ENCODE results near the gene RAB34.

Gene RAB34, protein sequence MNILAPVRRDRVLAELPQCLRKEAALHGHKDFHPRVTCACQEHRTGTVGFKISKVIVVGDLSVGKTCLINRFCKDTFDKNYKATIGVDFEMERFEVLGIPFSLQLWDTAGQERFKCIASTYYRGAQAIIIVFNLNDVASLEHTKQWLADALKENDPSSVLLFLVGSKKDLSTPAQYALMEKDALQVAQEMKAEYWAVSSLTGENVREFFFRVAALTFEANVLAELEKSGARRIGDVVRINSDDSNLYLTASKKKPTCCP

DNA sequence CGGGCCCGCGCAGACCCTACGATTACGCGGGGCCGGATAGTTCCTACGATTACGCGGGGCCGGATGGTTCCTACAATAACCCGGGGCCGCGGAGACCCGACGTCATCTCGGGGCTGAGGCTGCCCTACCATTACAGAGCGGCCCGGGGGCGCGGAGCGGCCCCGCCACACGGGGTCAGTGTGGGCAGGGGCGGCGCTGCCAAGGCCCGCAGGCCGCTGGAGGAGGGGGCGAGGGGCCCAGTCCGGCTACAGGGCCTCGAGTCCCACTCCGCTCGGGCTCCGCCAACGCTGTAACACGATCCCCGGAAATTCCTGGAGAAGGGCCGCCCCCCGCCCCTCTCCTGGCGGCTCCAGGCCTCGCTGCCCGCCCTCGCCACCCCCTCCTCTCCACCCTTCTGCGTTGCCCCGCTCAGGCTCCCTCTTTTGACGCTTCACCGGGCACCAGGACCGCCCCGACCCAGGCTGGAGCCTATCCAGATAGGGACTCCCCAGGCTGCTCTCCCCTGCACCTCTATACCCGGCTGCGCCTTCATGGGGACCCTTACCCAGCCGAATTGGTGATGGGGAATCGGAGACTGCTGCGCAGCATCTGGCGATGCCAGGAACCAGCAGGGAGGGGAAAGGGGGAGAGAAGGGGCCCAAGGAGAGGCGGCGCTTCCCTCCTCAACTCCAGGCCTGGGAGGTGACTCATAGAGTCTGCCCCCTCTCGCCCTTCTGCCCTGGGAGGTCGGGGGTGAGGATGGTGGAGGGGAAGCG lies at the start of gene RAB34:
RAB34 (minus strand) TSS at position 291 of the 755 bp plus-strand sequence. CDS start 602 bp downstream, outside the sequence.
- DNase-seq = no peak

DNA sequence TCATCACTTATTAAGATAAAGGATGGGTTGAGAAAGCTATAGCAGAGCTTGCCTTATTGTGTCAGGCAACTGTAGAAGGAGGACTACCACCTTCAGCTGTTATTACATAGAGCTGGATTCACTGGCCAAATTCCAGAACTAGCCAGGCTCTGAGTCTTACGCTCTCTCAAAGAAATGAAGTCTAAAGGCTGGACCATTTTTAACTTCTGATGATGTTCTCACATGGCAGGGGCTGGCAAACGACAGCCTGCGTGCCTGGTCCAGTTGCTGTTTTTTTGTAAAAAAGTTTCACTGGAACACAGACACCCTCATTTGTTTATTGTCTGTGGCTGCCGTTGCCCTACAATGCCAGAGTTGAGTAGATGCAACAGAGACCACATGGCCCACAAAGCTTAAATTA lies 47.4 kb upstream of the RAB34 start:
- no peak for DNase-seq

DNA sequence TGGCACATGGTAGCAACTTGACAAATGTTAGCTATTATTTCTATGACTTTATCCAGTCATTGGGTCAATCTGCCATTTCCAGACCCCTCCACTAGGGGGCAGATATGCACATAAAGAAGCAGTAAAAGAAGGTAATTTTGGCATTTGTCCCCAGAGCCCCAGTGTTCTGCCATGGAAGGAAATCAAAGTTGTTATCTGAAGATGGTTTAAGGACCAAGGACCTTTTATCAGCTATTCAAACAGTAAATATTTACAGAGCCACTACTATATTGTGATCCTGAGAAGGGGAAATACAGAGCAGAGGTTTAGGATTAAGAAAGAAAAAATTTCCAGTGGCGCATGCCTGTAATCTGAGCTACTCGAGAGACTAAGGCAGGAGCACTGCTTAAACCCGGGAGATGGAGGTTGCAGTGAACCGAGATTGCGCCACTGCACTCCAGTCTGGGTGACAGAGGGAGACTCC lies 46.2 kb upstream of the RAB34 start:
- peak; percentile 79 for DNase-seq

DNA sequence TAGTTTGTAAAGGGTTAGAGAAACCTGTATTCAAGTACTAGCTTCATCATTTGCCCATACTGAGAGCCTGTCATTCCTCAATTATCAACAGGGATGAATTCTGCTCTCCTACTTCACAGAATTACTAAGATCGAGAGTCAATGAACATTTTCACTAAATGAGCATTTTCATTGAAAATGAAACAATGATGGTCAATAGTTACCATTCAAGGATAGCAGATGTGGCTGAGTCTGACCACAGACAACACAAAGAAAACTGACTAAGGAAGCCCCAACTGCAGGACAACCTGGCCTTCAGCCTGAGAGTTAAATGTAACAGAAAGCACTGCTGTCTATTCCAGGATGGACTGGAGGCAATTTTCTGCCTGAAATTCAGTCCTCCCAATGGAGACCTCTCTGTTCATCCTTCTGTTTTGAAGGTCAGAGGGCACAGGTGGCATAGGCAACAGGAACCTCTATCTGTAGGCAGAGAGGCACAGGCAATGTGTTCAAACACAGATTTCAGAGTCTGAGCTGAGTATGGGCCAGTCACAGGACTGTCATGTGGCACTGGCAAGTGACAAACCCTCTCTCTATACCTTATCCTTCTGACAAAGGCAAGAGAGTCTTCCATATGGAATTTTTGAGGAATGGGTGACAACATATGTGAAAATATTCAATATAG lies 45.6 kb upstream of the RAB34 start:
- no peak for DNase-seq

DNA sequence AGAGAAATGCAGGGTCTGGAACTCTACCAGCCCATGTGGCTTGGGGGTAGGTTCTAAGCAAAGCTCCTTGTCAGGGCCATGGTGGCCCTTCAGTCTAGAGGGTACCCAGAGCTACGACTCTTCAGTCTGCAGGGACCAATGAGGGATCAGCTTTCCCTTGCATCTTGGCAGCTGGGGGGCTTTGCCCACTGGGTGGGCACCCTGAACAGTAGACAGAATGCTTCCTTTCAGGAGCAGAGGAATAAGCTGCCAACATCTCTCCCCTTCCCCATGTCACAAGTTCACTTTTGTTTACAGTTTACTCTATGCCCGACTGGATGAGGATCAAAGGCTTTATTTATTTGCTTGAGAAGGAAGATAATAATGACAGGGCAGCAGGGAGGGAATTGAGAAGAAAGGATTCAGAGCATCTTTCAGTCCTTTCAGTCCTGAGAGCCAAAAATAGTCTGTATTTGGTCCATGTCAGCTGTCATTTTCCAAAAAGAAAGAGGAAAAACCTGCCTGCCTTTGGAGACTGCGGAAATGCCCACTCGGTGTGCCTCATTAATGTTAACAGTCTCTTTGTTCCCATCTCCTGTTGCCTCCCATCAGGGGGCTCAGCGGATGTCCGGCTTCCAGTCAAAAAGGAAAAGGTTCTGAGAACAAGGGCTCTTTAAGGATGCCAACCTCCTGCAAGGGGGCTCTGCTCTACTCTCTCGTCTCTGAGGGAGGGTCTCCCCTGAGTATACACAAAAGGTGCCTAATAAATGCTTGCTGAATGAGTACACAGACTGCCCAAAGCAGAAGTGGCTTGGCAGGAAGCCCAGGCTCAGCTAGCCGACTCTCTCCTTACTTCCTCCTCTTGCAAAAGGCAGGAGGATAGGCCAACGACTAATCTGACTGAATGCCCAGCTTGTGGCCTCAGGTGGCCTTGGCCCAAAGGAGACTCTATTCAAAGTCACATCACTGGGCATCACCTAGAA lies 43.2 kb upstream of the RAB34 start:
- DNase-seq = no peak

DNA sequence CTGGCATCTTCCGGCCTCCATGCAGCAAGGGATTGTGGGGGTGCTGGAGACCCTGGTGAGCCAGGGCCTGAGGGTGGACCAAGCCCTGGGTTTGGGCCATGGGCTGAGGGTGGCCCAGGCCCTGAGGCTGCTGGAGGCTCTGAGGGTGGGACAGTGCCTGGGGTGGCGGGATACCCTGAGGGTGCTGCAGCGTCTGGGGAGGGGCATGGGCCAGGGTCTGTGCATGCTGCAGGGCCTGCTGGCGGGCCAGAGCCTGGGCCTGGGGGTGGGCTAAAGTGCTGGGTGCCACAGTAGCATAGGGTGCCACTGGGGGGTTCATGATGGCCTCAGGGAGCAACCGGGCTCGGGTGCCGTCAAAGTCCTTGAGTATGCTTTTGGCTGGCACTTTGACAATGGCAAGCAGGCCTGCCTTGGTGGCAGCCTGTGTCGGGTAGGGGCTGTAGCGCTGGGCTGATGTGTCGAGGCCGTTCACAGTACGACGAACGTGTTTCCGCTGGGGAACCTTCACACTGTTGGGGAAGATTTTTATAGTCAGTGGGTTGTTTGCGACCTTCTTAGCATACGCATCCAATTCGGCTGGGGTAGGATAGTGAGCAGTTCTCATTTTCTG lies 41.7 kb upstream of the RAB34 start:
- DNase-seq = no peak

DNA sequence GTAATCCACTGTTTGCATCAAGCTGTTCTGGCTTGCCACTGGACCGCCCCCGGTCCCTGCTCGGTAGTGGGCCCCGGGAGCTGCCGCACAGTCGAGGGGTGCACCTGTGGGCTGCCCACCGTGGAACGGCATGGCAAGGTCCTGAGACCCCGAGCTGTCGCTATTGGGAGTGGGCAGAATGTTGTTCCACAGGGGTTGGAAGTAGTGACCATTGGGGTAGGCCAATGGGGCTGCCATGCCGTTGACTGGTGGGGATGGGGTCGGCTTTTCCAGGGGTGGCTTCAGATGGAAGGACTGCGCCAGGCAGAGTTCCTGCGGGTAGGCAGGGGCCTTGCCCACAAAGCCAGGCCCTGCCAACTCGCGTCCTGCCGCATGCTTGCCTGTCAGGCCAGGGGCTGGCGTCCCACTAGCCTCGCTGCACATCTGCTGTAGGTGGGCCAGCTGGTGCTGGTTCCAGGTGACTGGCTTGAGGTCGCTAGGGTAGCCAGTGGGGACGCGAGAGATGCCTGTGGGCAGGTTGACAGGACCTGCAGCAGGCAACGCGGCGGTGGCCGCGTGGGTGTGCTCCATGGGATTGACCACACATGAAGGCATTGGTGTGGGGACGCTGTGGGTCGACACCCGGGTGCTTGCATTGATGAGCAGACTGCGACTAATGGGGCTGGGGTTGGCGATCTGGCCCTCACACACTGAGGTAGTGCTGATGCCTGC lies 40.9 kb upstream of the RAB34 start:
- no peak for DNase-seq

DNA sequence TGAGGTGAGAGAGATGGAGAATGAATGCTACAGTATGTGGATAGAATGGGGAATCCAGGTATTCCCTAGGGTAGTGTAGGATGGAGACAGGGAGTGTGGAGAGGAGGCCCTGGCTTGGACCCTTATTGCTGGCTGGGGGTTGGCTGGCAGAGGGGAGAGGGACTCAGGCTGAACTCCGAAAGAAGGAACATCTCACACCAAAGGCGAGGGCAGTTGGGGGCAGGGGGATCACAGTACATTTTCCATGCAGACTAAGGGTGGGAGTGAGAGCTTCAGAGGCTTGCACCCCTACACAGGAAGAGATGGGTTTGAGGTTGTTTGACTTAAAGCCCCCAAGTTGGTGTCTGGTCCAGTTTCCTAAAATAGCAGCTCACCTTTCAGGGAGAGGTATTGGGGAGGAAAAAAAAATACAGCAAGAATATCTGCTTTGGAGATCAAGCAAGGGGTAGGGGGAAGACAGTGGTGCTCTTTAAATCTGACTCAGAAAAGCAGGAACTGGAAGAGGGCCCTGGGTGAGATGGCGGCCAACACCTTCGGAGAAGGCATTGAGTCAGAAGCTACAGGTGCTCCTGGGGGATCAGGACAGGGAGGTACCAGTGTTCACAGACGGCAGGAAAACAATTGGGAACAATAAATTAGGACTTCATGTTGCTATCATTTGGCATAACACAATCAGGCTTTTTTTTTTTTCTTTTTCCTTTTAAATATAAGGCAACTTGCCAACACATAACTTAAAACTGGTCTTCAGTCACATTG lies 38.6 kb upstream of the RAB34 start:
- no peak for DNase-seq

DNA sequence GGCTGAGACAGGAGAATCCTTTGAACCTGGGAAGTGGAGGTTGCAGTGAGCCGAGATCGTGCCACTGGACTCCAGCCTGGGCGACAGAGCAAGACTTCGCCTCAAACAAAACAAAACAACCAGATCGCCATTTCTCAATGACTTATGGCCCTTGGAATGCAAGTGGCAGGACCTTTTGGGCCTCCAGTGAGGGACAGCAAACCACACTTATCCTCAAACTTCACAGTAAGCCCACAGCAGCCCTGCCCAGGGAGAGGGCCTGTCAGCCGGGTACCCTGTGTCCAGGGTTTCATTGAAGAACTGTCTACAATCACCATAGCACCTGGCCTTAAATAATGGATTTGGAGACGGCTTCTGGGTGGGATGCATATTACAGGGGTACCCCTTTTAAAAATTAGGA lies 37.8 kb upstream of the RAB34 start:
- no peak for DNase-seq

DNA sequence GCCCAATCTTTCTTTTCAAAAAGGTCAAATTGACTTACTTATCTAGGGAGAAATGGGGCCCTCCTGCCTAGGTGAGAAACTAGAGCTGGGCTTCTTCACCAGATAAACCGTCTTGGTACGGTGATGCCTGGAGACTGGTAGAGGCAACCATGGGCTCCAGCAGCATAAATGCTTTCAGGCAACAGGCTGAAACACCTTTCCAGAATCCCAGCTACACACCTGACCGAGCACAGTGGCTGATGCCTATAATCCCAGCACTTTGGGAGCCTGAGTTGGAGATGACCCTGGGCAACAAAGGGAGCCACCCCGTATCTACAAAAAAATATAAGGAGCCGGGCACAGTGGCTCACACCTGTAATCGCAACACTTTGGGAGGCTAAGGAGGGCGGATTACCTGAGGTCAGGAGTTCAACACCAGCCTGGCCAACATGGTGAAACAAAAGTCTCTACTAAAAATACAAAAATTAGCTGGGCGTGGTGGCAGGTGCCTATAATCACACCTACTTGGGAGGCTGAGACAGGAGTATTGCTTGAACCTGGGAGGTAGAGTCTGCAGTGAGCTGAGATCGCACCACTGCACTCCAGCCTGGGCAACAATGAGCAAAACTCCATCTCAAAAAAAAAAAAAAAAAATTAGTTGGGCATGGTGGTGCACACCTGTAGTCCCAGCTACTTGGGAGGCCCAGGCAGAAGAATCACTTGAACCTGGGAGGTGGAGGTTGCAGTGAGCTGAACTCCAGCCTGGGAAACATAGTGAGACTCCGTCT lies 34.1 kb upstream of the RAB34 start:
- DNase-seq = no peak

DNA sequence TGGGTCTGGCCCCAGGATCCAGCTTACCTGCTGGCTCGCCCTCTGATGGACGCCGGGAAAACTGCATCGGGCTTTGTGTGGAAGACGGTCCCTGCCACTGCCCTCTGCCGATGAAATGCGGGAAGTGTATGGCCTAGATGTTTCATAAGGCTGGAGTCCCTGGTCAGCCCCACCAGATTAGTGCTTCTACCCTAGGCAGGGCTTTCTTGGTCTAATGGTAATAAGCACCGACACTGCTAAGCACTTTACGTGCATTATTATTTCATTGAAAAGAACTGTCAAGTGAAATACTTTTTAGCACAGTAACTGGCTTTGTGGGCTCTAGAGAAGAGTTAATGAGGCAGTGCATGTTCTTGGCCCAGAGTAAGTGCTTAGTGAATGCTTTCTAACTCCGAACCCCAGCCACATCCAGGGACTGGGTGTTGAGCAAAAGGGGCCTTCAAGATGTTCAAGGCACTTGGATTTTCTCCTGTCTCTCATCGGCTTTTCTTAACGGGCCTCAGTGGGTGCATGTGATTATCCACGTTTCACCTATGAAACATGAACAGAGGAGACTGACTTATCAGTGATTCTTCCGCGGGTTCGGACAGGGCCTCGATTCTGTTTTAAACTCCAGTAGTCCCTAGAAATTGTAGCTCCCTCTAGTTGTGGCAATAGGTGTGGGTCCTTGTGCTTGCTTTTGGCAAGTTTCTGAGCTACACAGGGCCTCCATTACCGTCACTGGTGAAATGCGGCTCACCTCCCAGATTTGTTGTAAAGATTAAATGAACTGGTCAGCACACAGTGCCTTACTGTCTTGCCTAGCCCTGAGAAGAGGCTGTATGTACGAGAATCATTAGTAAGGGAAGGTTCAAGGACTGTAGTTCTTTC lies 32.7 kb upstream of the RAB34 start:
- peak; percentile 83 for DNase-seq

DNA sequence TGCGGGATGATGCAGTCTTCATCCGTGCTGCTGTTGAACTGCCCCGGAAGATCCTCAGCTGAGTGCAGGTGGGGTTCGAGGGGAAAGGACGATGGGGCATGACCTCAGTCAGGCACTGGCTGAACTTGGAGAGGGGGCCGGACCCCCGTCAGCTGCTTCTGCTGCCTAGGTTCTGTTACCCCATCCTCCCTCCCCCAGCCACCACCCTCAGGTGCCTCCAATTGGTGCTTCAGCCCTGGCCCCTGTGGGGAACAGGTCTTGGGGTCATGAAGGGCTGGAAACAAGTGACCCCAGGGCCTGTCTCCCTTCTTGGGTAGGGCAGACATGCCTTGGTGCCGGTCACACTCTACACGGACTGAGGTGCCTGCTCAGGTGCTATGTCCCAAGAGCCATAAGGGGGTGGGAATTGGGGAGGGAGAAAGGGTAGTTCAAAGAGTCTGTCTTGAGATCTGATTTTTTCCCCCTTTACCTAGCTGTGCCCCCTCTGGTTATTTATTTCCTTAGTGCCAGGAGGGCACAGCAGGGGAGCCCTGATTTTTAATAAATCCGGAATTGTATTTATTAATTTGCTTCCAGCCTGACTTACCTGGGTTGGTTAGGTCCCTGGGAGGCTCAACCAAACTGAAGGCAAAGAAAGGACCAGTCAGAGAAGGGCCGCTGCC lies 32.0 kb upstream of the RAB34 start:
- DNase-seq = no peak

DNA sequence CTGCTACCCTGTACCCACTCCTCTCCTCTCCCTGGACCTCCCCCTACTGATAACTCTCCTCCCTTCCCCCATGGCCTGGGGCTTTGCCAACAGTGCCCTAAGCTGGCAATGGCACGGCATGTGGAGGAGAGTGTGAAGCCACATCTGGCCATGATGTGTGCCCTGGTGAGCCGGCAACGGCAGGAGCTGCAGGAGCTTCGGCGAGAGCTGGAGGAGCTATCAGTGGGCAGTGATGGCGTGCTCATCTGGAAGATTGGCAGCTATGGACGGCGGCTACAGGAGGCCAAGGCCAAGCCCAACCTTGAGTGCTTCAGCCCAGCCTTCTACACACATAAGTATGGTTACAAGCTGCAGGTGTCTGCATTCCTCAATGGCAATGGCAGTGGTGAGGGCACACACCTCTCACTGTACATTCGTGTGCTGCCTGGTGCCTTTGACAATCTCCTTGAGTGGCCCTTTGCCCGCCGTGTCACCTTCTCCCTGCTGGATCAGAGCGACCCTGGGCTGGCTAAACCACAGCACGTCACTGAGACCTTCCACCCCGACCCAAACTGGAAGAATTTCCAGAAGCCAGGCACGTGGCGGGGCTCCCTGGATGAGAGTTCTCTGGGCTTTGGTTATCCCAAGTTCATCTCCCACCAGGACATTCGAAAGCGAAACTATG lies 31.3 kb upstream of the RAB34 start:
- DNase-seq = no peak

DNA sequence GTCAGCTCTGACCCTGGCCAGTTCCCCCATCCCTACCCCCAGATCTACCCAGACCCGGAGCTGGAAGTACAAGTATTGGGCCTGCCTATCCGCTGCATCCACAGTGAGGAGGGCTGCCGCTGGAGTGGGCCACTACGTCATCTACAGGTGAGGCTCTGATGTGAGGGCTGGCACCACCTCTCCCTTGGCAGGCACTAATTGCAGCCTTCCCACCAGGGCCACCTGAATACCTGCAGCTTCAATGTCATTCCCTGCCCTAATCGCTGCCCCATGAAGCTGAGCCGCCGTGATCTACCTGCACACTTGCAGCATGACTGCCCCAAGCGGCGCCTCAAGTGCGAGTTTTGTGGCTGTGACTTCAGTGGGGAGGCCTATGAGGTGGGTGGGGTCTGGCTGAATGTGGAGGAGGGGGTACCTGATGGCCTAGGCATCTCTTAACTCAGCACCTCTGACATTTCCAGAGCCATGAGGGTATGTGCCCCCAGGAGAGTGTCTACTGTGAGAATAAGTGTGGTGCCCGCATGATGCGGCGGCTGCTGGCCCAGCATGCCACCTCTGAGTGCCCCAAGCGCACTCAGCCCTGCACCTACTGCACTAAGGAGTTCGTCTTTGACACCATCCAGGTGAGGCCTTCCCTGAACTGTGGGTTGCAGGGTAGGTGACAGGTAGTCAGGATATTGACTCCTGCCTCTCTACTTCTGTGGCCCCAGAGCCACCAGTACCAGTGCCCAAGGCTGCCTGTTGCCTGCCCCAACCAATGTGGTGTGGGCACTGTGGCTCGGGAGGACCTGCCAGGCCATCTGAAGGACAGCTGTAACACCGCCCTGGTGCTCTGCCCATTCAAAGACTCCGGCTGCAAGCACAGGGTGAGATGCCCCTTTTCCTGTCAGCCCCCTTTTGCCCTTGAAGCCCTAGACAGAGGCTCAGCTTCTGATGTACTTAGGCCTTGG lies 30.4 kb upstream of the RAB34 start:
- DNase-seq = no peak

DNA sequence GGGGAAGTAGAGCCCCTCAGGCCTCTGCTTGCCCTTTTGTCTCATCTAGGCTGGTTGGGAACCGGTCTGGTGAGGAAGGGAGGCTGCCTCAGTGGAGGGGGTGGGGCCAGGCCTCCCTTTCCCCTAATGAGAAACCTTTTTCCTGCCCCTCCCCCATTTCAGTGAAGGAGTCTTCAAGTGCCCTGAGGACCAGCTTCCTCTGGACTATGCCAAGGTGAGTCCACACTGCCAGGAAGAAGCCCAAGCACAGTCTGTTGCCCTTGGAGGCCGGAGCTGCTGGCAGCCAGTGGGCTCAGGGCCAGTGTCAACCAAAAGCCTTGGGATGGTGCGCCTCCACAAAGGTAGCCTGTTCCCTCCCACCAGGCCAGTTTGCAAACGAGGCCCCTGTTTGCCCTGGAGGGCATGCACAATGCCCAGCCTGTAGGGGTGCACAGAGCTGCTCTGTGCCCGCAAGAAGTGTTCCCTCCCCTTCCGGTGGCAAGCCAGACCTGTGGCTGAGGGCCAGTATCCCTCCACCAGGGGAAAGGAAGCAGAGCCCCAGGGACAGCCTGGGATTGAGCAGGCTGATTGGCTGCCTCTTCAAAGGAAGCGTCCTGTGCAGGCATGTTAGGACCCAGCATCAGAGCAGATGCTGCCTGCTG lies 29.5 kb upstream of the RAB34 start:
- no peak for DNase-seq

DNA sequence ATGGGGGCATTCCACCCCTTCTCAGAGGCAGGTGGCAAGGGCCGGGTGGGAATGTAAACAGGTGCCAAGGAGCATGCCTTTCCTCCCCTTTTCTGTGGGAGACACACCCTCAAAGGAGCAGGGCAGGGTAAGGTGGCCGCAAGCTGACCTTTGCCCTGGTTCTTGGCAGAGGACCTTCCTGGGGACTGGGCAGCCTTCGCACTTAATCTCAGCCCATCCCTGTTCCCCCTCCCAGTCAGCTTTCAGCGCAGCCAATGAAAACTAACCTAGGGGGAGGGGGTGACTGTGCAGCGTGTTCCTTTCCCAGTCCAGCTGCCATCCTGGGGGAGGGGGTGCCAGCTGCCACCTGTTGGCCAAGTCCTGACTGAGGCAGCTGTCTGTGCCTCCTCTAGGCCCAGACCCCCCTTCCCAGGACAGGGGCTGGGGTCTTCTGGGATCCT lies 29.0 kb upstream of the RAB34 start:
- DNase-seq = no peak

Data from activated T-cell treated with anti-CD3 and anti-CD28 coated beads for 4 hours (primary cell).